Fibroblast of lung (primary cell): ENCODE results near the gene MARCHF2.

Experiments
- CTCF ChIP-seq, 2 donors: IDR thresholded peaks in 1 of 2; conservative IDR thresholded peaks in 1 of 2; 1 replicate in 1 of 2; 2 replicates in 1 of 2; pipeline ENCODE4 v1.5.1; 2011 to 2012; ENCODE audit warnings: low read length in 2 of 2, control low read depth in 1 of 2, inconsistent platforms in 1 of 2, low read depth in 1 of 2, mild to moderate bottlenecking in 1 of 2
- EZH2 ChIP-seq: IDR thresholded peaks from 2 replicates; pipeline ENCODE4 v1.5.1; 2012; ENCODE audit warnings: low read length, control low read depth, mild to moderate bottlenecking; ENCODE audit errors: missing control alignments

GRCh38 chr19:8461891-8462290, 48.8 kb downstream of the MARCHF2 start:
- TF ChIP-seq CTCF (conservative IDR thresholded peaks at IDR 0.05 in 1 of 2, IDR thresholded peaks at IDR 0.05 in 1 of 2; ENCODE audit: low read depth in 1 of 2, low read length in 2 of 2) (no peak), EZH2 (no peak)
